ENCODE results near the gene CCL4. TPM values are rescaled to one million over a fixed set of nuclear protein-coding genes. Genes with fewer than 3 reads are reported as not detected.

Gene CCL4
- polyA plus RNA-seq, 1 donor (not counting 4 experiments of a cell fraction or from before 2014, with no cell fraction given) = not detected

GRCh38 chr17:36149296-36149820, 45.7 kb downstream of the CCL4 start:
- H3K27me3 ChIP-seq (ENCODE audit: control insufficient read depth, extremely low read depth, insufficient read depth, low read length) = no peaks in the 10 kb centered on the region
- dilution Hi-C loops (cut with MboI; ENCODE audit: extremely low pct_ligation_motif_present, low sequenced_read_pairs) = loop anchor here (25.0 kb wide), 1 partner anchor 162 kb away; the partner anchor contains the start of genes CCL14 and CCL16
- no peaks in the 10 kb centered on the region for H3K9me3 ChIP-seq (ENCODE audit: control insufficient read depth, low read depth, low read length)
- H3K9me1 ChIP-seq (ENCODE audit: control insufficient read depth, extremely low read depth, insufficient read depth, low read length) = no peaks in the 10 kb centered on the region
- no peak overlapping the region for H3K27ac ChIP-seq (ENCODE audit: control insufficient read depth, insufficient read depth, low read length)
- no peaks in the 10 kb centered on the region for H3K36me3 ChIP-seq (ENCODE audit: control insufficient read depth in 2 of 2, extremely low read depth in 1 of 2, insufficient read depth in 2 of 2, low read length in 2 of 2)
- FAIRE-seq (no peak), DNase-seq (ENCODE audit: low read depth, low spot score) (no peak)
- no peaks in the 10 kb centered on the region for H4K20me1 ChIP-seq (ENCODE audit: control insufficient read depth, extremely low read depth, insufficient read depth, low read length)
- H3K9ac ChIP-seq (ENCODE audit: control insufficient read depth, extremely low read depth, insufficient read depth, low read length) = no peak overlapping the region
- no peaks in the 10 kb centered on the region for H3K4me1 ChIP-seq (ENCODE audit: control insufficient read depth, extremely low read depth, insufficient read depth, low read length)
- TF ChIP-seq EZH2 (IDR thresholded peaks at IDR 0.05; ENCODE audit: low read length) (no peak), CTCF (optimal IDR thresholded peaks at IDR 0.05 in 1 of 3, IDR thresholded peaks at IDR 0.05 in 1 of 3, conservative IDR thresholded peaks at IDR 0.05 in 1 of 3; ENCODE audit: extremely low read depth in 1 of 3, insufficient read depth in 2 of 3, low read length in 3 of 3) (no peak)
- no peak overlapping the region for H3K4me3 ChIP-seq (ENCODE audit: control insufficient read depth in 2 of 3, extremely low read depth in 1 of 3, insufficient read depth in 2 of 3, low read depth in 1 of 3, low read length in 3 of 3)
- H2AFZ ChIP-seq (ENCODE audit: control insufficient read depth, low read length) = no peak overlapping the region
- no peak overlapping the region for H3K4me2 ChIP-seq (ENCODE audit: control insufficient read depth, extremely low read depth, insufficient read depth, low read depth, low read length)
- no peaks in the 10 kb centered on the region for H3K79me2 ChIP-seq (ENCODE audit: control insufficient read depth, insufficient read depth, low read length)

DNA sequence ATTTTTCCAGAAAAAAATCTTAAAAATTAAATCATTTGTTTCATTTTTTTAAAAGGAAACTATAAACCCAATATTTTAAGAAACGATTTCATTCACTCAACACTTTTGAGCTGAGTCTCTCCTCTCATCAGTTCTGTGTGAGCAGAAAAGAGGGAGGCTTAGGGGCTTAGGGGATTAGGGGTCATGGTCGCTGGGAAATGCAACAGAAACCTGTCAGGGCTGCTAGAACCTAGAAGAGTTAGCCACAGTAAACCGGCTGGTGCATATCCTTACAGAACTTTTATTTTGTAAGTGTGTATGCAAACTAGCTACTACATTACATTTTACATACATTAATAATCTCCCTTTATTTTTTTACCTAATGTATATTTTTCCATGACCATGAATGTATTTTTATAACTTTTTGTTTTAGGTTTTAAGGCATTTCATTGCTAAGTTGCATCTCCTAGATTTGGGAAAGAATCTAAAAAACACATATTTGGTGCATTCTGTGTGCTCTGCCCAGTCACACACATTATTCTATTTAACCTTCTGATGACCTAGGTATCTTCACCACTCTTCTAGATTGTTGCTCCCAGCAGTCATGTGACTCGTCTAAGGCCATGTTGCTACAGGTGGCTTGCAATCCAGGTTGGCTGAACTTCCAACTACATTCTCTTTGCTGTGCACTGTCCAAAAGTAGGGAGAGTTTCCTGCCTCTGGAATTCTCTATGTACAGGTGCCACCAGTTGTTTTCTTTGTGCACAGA, 48.4 kb downstream of the CCL4 start:
- Histone ChIP-seq H3K9me3 (ENCODE audit: control insufficient read depth, low read depth, low read length) (no peaks in the 10 kb centered on the region), H3K27me3 (ENCODE audit: control insufficient read depth, extremely low read depth, insufficient read depth, low read length) (no peaks in the 10 kb centered on the region), H3K4me1 (ENCODE audit: control insufficient read depth, extremely low read depth, insufficient read depth, low read length) (no peaks in the 10 kb centered on the region), H3K9me1 (ENCODE audit: control insufficient read depth, extremely low read depth, insufficient read depth, low read length) (no peaks in the 10 kb centered on the region), H3K27ac (ENCODE audit: control insufficient read depth, insufficient read depth, low read length) (no peak overlapping the region), H3K4me2 (ENCODE audit: control insufficient read depth, extremely low read depth, insufficient read depth, low read depth, low read length) (no peak overlapping the region), H3K79me2 (ENCODE audit: control insufficient read depth, insufficient read depth, low read length) (no peaks in the 10 kb centered on the region), H3K9ac (ENCODE audit: control insufficient read depth, extremely low read depth, insufficient read depth, low read length) (no peak overlapping the region), H4K20me1 (ENCODE audit: control insufficient read depth, extremely low read depth, insufficient read depth, low read length) (no peaks in the 10 kb centered on the region), H3K36me3 (ENCODE audit: control insufficient read depth in 2 of 2, extremely low read depth in 1 of 2, insufficient read depth in 2 of 2, low read length in 2 of 2) (no peaks in the 10 kb centered on the region), H3K4me3 (ENCODE audit: control insufficient read depth in 2 of 3, extremely low read depth in 1 of 3, insufficient read depth in 2 of 3, low read depth in 1 of 3, low read length in 3 of 3) (no peak overlapping the region), H2AFZ (ENCODE audit: control insufficient read depth, low read length) (no peak overlapping the region)
- dilution Hi-C loops (cut with MboI; ENCODE audit: extremely low pct_ligation_motif_present, low sequenced_read_pairs) = no loop called here
- no peak for DNase-seq (ENCODE audit: low read depth, low spot score)
- no peak for TF ChIP-seq EZH2 (IDR thresholded peaks at IDR 0.05; ENCODE audit: low read length)
- no peak for TF ChIP-seq CTCF (optimal IDR thresholded peaks at IDR 0.05 in 1 of 3, IDR thresholded peaks at IDR 0.05 in 1 of 3, conservative IDR thresholded peaks at IDR 0.05 in 1 of 3; ENCODE audit: extremely low read depth in 1 of 3, insufficient read depth in 2 of 3, low read length in 3 of 3)
- FAIRE-seq = no peak
